ENCODE results near the gene MCC. TPM values are rescaled to one million over a fixed set of nuclear protein-coding genes. Genes with fewer than 3 reads are reported as not detected.

Gene MCC
- total RNA-seq, 1 experiment from 2014 or later: 23.5 TPM

GRCh38 chr5:113507601-113508000, 19.3 kb upstream of the MCC start (continued):
- TF ChIP-seq AR (CRISPR knock-in tag; IDR thresholded peaks at IDR 0.05) (no peak), E2F5 (CRISPR knock-in tag; IDR thresholded peaks at IDR 0.05) (no peak), NR3C1 (CRISPR knock-in tag; conservative IDR thresholded peaks at IDR 0.05; ENCODE audit: low read depth) (no peak), MAX (CRISPR knock-in tag; IDR thresholded peaks at IDR 0.05) (no peak), NFE2L1 (CRISPR knock-in tag; IDR thresholded peaks at IDR 0.05) (no peak), KAT7 (CRISPR knock-in tag; IDR thresholded peaks at IDR 0.05; ENCODE audit: borderline replicate concordance) (no peak)

GRCh38 chr5:113505181-113505580, 16.9 kb upstream of the MCC start:
- ATAC-seq (no peak), DNase-seq (ENCODE audit: low spot score) (no peak)
- Mint-ChIP-seq H3K9me3 (no peaks in the 10 kb centered on the region), H3K4me1 (no peaks in the 10 kb centered on the region), H3K36me3 (no peaks in the 10 kb centered on the region), H3K27ac (no peak overlapping the region), H3K4me3 (no peak overlapping the region), H3K27me3 (ENCODE audit: low read depth) (peaks cover 5% of the 10 kb centered on the region)
- TF ChIP-seq GABPB1 (CRISPR knock-in tag; IDR thresholded peaks at IDR 0.05): peak; percentile 57; the same call in 1 of the 2 replicates
- TF ChIP-seq USF1 (CRISPR knock-in tag; IDR thresholded peaks at IDR 0.05): no peak
- POLR2A ChIA-PET: no interaction called here
- CTCF ChIA-PET: no interaction called here

- ATAC-seq (no peak), DNase-seq (ENCODE audit: low spot score) (no peak)
- CTCF ChIA-PET: interaction anchor here (1.2 kb wide), 1 partner anchor 15 kb away, joined by 3 read pairs; the partner anchor contains the start of gene MCC
- H3K4me1 Mint-ChIP-seq: no peaks in the 10 kb centered on the region
- no peaks in the 10 kb centered on the region for H3K9me3 Mint-ChIP-seq
- POLR2A ChIA-PET: interaction anchor here (1.5 kb wide), 1 partner anchor 15 kb away, joined by 4 read pairs; the partner anchor contains the start of gene MCC
- TF ChIP-seq CBFB (CRISPR knock-in tag; IDR thresholded peaks at IDR 0.05; ENCODE audit: low read depth) (no peak), ZMAT4 (CRISPR knock-in tag; IDR thresholded peaks at IDR 0.05) (no peak), NFATC4 (CRISPR knock-in tag; IDR thresholded peaks at IDR 0.05) (no peak), ZNF317 (CRISPR knock-in tag; IDR thresholded peaks at IDR 0.05; ENCODE audit: borderline replicate concordance, low read depth) (no peak), ZNF219 (CRISPR knock-in tag; IDR thresholded peaks at IDR 0.05; ENCODE audit: borderline replicate concordance) (no peak), ZNF232 (CRISPR knock-in tag; IDR thresholded peaks at IDR 0.05) (no peak), FOXJ3 (CRISPR knock-in tag; IDR thresholded peaks at IDR 0.05; ENCODE audit: borderline replicate concordance) (no peak), ARID4B (CRISPR knock-in tag; IDR thresholded peaks at IDR 0.05; ENCODE audit: borderline replicate concordance) (no peak), ATF1 (CRISPR knock-in tag; IDR thresholded peaks at IDR 0.05) (no peak), SOX15 (CRISPR knock-in tag; IDR thresholded peaks at IDR 0.05) (no peak), ATF3 (CRISPR knock-in tag; conservative IDR thresholded peaks at IDR 0.05) (no peak), NR1H2 (CRISPR knock-in tag; IDR thresholded peaks at IDR 0.05) (no peak)
- H3K27me3 Mint-ChIP-seq (ENCODE audit: low read depth): peaks cover 7% of the 10 kb centered on the region
- no peaks in the 10 kb centered on the region for H3K36me3 Mint-ChIP-seq
- H3K4me3 Mint-ChIP-seq: no peak overlapping the region
- H3K27ac Mint-ChIP-seq: no peak overlapping the region
These were observed 14.9 kb upstream of the MCC start for GRCh38 chr5:113503146-113503545.
